ENCODE measurements around the gene NOX5. TPM values are rescaled to one million over a fixed set of nuclear protein-coding genes. Genes with fewer than 3 reads are reported as not detected.

The NOX5 gene
- total RNA-seq, 3 donors from 2014 or later (not counting 1 experiment from before 2014, with no cell fraction given) = 0.20 TPM; not detected in 2

GRCh38 chr15:69089258-69089657 is 74.8 kb downstream of the NOX5 start:
- DNase-seq = no peak
- Histone ChIP-seq H3K27me3 (ENCODE audit: control insufficient read depth, insufficient read depth, low read length) (no peaks in the 10 kb centered on the region), H3K27ac (ENCODE audit: low read length) (no peak overlapping the region), H3K9me3 (ENCODE audit: control insufficient read depth, insufficient read depth, low read length) (no peaks in the 10 kb centered on the region), H3K4me3 (ENCODE audit: low read length) (no peak overlapping the region), H3K4me1 (ENCODE audit: control insufficient read depth, insufficient read depth, low read length) (no peaks in the 10 kb centered on the region), H3K36me3 (ENCODE audit: control insufficient read depth, insufficient read depth, low read length) (no peaks in the 10 kb centered on the region)
- H3K27me3 Mint-ChIP-seq (ENCODE audit: low read depth in 2 of 2) = peaks cover 23 to 28% of the 10 kb centered on the region in 2 donors
- no peaks in the 10 kb centered on the region for H3K4me1 Mint-ChIP-seq
- no peak overlapping the region for H3K27ac Mint-ChIP-seq
- no peaks in the 10 kb centered on the region for H3K9me3 Mint-ChIP-seq
- no peak for TF ChIP-seq CTCF (IDR thresholded peaks at IDR 0.05)
- 96% methylated on average over 5 of the region's 5 CpGs for WGBS (ENCODE audit: insufficient coverage)
- ATAC-seq = no peak
- intact Hi-C loops (cut with micrococcal nuclease) = no loop called here
- no peaks in the 10 kb centered on the region for H3K36me3 Mint-ChIP-seq
- H3K4me3 Mint-ChIP-seq = no peak overlapping the region

- no peaks in the 10 kb centered on the region for H3K9me3 ChIP-seq (ENCODE audit: control insufficient read depth, insufficient read depth, low read length)
- no peaks in the 10 kb centered on the region for H3K27me3 ChIP-seq (ENCODE audit: control insufficient read depth, insufficient read depth, low read length)
- H3K27ac ChIP-seq (ENCODE audit: low read length) = no peak overlapping the region
- Mint-ChIP-seq H3K27me3 (ENCODE audit: low read depth in 2 of 2) (peaks cover 17 to 28% of the 10 kb centered on the region in 2 donors), H3K27ac (no peak overlapping the region), H3K9me3 (no peaks in the 10 kb centered on the region), H3K36me3 (no peaks in the 10 kb centered on the region), H3K4me1 (no peaks in the 10 kb centered on the region), H3K4me3 (no peak overlapping the region)
- H3K36me3 ChIP-seq (ENCODE audit: control insufficient read depth, insufficient read depth, low read length) = no peaks in the 10 kb centered on the region
- no peak for TF ChIP-seq CTCF (IDR thresholded peaks at IDR 0.05)
- no peak overlapping the region for H3K4me3 ChIP-seq (ENCODE audit: low read length)
- DNase-seq = no peak
- intact Hi-C loops (cut with micrococcal nuclease) = no loop called here
- H3K4me1 ChIP-seq (ENCODE audit: control insufficient read depth, insufficient read depth, low read length) = no peaks in the 10 kb centered on the region
- WGBS (ENCODE audit: insufficient coverage) = 87% methylated on average over 3 of the region's 5 CpGs
- no peak for ATAC-seq
These were observed 75.9 kb downstream of the NOX5 start for GRCh38 chr15:69090197-69090948.

GRCh38 chr15:69091654-69092053 is 77.2 kb downstream of the NOX5 start:
- ATAC-seq = no peak
- Histone ChIP-seq H3K36me3 (ENCODE audit: control insufficient read depth, insufficient read depth, low read length) (no peaks in the 10 kb centered on the region), H3K9me3 (ENCODE audit: control insufficient read depth, insufficient read depth, low read length) (no peaks in the 10 kb centered on the region), H3K4me1 (ENCODE audit: control insufficient read depth, insufficient read depth, low read length) (no peaks in the 10 kb centered on the region), H3K4me3 (ENCODE audit: low read length) (no peak overlapping the region), H3K27me3 (ENCODE audit: control insufficient read depth, insufficient read depth, low read length) (no peaks in the 10 kb centered on the region), H3K27ac (ENCODE audit: low read length) (no peak overlapping the region)
- 100% methylated on average over 1 of the region's 1 CpG for WGBS (ENCODE audit: insufficient coverage)
- intact Hi-C loops (cut with micrococcal nuclease) = no loop called here
- no peaks in the 10 kb centered on the region for H3K9me3 Mint-ChIP-seq
- no peaks in the 10 kb centered on the region for H3K4me1 Mint-ChIP-seq
- DNase-seq = no peak
- H3K27me3 Mint-ChIP-seq (ENCODE audit: low read depth in 2 of 2) = peaks cover 17 to 28% of the 10 kb centered on the region in 2 donors
- no peak overlapping the region for H3K4me3 Mint-ChIP-seq
- H3K27ac Mint-ChIP-seq = no peak overlapping the region
- H3K36me3 Mint-ChIP-seq = no peaks in the 10 kb centered on the region
- no peak for TF ChIP-seq CTCF (IDR thresholded peaks at IDR 0.05)

- DNase-seq (no peak), ATAC-seq (no peak)
- no peak for TF ChIP-seq CTCF (IDR thresholded peaks at IDR 0.05)
- Mint-ChIP-seq H3K27me3 (ENCODE audit: low read depth in 2 of 2) (peaks cover 17 to 26% of the 10 kb centered on the region in 2 donors), H3K27ac (no peak overlapping the region), H3K4me1 (no peaks in the 10 kb centered on the region), H3K9me3 (no peaks in the 10 kb centered on the region), H3K36me3 (no peaks in the 10 kb centered on the region), H3K4me3 (no peak overlapping the region)
- Histone ChIP-seq H3K27me3 (ENCODE audit: control insufficient read depth, insufficient read depth, low read length) (no peaks in the 10 kb centered on the region), H3K9me3 (ENCODE audit: control insufficient read depth, insufficient read depth, low read length) (no peaks in the 10 kb centered on the region), H3K4me3 (ENCODE audit: low read length) (no peak overlapping the region), H3K4me1 (ENCODE audit: control insufficient read depth, insufficient read depth, low read length) (no peaks in the 10 kb centered on the region), H3K27ac (ENCODE audit: low read length) (no peak overlapping the region), H3K36me3 (ENCODE audit: control insufficient read depth, insufficient read depth, low read length) (no peaks in the 10 kb centered on the region)
- intact Hi-C loops (cut with micrococcal nuclease) = no loop called here
- WGBS (ENCODE audit: insufficient coverage) = 86% methylated on average over 6 of the region's 7 CpGs
These were observed 77.7 kb downstream of the NOX5 start for GRCh38 chr15:69092159-69092558.
